Measurements from ENCODE around the gene IFNGR2. TPM values are rescaled to one million over a fixed set of nuclear protein-coding genes. Genes with fewer than 3 reads are reported as not detected.
"Not testable (repeated sequence)": the region's sequence is repeated elsewhere in the genome, so short reads cannot be mapped to it uniquely, and the experiment has no call there.

IFNGR2 gene
- total and polyA plus RNA-seq, 9 donors, result 39.6 to 125 (median 46.7) TPM

DNA sequence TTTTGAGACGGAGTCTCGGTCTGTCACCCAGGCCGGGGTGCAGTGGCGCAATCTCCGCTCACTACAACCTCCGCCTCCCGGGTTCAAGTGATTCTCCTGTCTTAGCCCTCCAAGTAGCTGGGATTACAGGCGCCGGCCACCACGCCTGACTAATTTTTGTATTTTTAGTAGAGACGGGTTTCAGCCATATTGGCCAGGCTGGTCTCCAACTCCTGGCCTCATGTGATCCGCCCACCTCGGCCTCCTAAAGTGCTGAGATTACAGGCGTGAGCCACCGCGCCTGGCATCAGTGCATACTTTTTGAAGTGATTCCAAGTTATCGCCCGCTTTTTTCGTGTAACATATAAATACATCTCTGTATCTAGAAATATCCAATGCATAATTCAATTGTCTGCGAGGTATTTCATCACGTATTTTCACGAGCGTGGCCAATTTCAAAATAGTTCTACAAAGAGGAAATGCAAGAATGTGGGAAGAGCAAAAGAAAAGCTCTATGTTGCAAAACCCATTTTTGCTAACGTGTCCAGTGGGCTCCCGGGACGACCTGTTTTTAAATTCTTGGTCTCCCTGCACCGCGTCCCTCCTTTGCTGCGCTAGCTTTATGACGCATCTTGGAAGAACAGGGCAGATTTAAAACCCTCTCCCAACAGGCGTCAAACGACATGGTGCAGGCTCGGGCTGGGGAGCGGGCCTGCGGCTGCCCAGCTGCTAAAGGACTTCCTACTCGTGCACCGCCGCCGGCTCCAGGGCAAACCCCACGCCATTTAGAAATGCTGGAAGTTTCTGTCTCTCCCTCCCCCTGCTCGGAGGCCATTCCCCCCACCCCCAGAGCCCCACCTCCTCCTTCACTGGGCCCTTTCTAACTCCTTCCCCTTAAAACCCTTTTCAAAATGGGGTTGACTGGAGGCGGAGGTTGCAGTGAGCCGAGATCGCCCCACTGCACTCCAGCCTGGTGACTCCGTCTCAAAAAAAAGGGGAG, 923 bp upstream of the IFNGR2 start:
- Histone ChIP-seq H3K27me3 (no peaks in the 10 kb centered on the region), H3K4me1 (ENCODE audit: insufficient read depth) (peaks cover 9% of the 10 kb centered on the region), H3K36me3 (no peaks in the 10 kb centered on the region), H3K27ac (peak overlapping the region; percentile 70 to 91), H3K9me3 (no peaks in the 10 kb centered on the region), H3K4me3 (peak overlapping the region; percentile 95)
- peak; percentile 46 to 72 (median 61) for DNase-seq
- intact Hi-C loops (cut with DNase I), result no loop called here
- TF ChIP-seq EP300 (IDR thresholded peaks at IDR 0.05) (no peak), POLR2A (IDR thresholded peaks at IDR 0.05) (no peak)
- TF ChIP-seq, protein P1, sequence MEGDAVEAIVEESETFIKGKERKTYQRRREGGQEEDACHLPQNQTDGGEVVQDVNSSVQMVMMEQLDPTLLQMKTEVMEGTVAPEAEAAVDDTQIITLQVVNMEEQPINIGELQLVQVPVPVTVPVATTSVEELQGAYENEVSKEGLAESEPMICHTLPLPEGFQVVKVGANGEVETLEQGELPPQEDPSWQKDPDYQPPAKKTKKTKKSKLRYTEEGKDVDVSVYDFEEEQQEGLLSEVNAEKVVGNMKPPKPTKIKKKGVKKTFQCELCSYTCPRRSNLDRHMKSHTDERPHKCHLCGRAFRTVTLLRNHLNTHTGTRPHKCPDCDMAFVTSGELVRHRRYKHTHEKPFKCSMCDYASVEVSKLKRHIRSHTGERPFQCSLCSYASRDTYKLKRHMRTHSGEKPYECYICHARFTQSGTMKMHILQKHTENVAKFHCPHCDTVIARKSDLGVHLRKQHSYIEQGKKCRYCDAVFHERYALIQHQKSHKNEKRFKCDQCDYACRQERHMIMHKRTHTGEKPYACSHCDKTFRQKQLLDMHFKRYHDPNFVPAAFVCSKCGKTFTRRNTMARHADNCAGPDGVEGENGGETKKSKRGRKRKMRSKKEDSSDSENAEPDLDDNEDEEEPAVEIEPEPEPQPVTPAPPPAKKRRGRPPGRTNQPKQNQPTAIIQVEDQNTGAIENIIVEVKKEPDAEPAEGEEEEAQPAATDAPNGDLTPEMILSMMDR (IDR thresholded peaks at IDR 0.05), result no peak
- WGBS, 3 donors, result 42 to 45% (median 44%) methylated on average over 45 of the region's 45 CpGs

DNA sequence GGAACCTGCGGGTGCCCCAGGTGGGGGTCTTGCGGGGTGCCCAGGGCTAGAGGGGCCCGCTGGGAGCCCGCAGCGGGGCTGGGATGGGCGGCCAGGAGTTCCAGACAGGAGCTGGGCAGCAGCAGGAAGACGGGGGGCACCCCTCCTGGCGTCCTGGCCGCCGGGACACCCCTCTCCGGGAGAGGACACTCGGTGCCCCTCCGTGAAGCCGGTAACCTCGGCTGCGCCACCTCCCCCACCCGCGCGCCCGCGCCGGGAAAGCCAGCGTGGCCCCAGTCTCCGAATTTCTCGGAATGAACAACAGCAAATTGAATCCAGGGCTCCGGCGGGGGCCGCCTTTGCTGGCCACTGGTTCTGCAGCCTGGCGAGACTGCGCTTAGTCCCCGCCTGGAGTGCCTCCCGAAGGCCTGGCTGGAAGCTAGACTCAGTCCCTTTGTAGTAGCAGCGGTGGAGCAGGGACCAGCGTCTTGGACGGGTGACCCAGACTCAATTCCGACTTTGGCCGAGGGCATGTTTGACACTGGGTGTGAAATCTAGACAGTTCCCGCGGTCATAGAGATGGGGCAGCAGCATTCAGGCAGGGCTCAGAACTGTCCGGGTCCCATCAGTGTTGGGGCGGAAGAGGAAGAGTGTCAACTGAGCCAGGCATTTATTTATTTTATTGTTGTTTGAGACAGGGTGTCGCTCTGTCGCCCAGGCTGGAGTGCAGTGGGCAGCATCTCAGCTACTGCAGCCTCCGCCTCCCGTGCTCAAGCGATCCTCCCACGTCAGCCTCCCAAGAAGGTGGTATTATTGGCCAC, 773 bp downstream of the IFNGR2 start:
- TF ChIP-seq, protein P1 (IDR thresholded peaks at IDR 0.05), result no peak
- TF ChIP-seq POLR2A (IDR thresholded peaks at IDR 0.05) (peak; percentile 10), EP300 (IDR thresholded peaks at IDR 0.05) (no peak)
- intact Hi-C loops (cut with DNase I), result no loop called here
- Histone ChIP-seq H3K4me3 (peak overlapping the region; percentile 95), H3K36me3 (no peaks in the 10 kb centered on the region), H3K27ac (peak overlapping the region; percentile 70 to 91), H3K9me3 (no peaks in the 10 kb centered on the region), H3K27me3 (no peaks in the 10 kb centered on the region), H3K4me1 (ENCODE audit: insufficient read depth) (peaks cover 10% of the 10 kb centered on the region)
- 5 to 6% (median 5%) methylated on average over 40 to 47 of the region's 47 CpGs for WGBS, 3 donors
- DNase-seq, result peak; percentile 52 to 78 (median 70)

DNA sequence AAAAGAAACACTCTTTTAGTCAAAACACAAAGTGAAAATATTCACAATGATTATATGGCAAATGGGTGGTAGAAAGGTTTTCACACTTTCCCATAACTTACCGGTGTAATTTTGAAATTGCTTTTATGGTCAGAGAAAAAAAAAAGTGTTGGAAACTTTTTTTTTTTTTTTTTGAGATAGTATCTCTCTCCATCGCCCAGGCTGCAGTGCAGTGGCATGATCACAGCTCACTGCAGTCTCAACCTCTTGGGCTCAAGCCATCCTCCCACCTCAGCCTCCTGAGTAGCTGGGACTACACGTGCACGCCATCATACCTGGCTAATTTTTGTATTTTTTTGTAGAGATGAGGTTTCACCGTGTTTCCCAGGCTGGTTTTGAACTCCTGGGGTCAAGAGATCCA, 3.3 kb downstream of the IFNGR2 start:
- Histone ChIP-seq H3K27ac (no peak overlapping the region), H3K9me3 (no peaks in the 10 kb centered on the region), H3K36me3 (no peaks in the 10 kb centered on the region), H3K4me1 (ENCODE audit: insufficient read depth) (peaks cover 10% of the 10 kb centered on the region), H3K27me3 (no peaks in the 10 kb centered on the region), H3K4me3 (no peak overlapping the region)
- no peak for DNase-seq
- 41 to 58% (median 42%) methylated on average over 5 of the region's 5 CpGs for WGBS, 3 donors
- TF ChIP-seq, protein P1 (IDR thresholded peaks at IDR 0.05), result no peak
- TF ChIP-seq EP300 (IDR thresholded peaks at IDR 0.05), result no peak
- no peak for TF ChIP-seq POLR2A (IDR thresholded peaks at IDR 0.05)
- intact Hi-C loops (cut with DNase I), result no loop called here

DNA sequence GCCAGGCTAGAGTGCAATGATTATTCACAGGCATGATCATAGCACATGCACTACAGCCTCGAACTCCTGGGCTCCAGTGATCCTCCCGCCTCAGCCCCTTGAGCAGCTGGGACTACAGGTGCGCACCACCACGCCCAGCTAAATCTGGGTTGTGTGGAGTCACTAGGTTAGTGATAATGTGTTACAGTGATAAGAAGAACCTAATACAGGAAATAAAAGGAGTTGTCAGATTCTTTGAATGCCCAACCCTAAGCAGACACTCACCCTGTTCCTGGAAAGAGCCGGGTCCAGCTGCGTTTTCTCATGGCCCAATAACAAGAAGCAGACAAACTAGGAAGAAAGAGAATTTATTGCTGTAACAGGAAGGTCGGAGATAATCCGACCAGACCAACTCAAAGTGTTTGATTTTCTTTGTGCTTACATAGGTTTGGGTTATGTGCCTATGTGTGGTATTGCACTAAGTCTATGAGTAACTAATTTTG, 8.8 kb downstream of the IFNGR2 start:
- TF ChIP-seq, protein P1 (IDR thresholded peaks at IDR 0.05), result no peak
- TF ChIP-seq EP300 (IDR thresholded peaks at IDR 0.05) (no peak), POLR2A (IDR thresholded peaks at IDR 0.05) (no peak)
- WGBS, 3 donors, result 37 to 45% (median 41%) methylated on average over 8 of the region's 8 CpGs
- intact Hi-C loops (cut with DNase I), result no loop called here
- DNase-seq, result peak in 3 of 5 donors; percentile 36 to 47 (median 36)
- peaks cover 6% of the 10 kb centered on the region for H3K4me1 ChIP-seq (ENCODE audit: insufficient read depth)
- H3K4me3 ChIP-seq, result no peak overlapping the region
- H3K27ac ChIP-seq, result no peak overlapping the region
- H3K36me3 ChIP-seq, result no peaks in the 10 kb centered on the region
- H3K27me3 ChIP-seq, result no peaks in the 10 kb centered on the region
- H3K9me3 ChIP-seq, result no peaks in the 10 kb centered on the region

DNA sequence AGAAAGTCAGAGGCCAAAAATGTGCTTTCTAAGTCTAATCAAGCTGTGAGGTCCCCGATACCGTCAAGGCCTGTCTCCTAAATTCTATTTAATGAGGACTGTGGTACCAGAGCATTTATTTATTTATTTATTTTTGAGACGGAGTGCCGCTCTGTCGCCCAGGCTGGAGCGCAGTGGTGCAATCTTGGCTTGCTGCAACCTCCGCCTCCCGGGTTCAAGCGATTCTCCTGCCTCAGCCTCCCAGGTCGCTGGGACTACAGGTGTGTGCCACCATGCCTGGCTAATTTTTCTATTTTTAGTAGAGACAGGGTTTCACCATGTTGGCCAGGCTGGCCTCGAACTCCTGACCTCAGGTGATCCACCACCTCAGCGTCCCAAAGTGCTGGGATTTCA, 9.2 kb downstream of the IFNGR2 start:
- H3K9me3 ChIP-seq; H3K4me3 ChIP-seq; DNase-seq; intact Hi-C loops (cut with DNase I); H3K4me1 ChIP-seq (ENCODE audit: insufficient read depth); H3K36me3 ChIP-seq; H3K27me3 ChIP-seq; H3K27ac ChIP-seq: not testable (repeated sequence)
- WGBS, 3 donors, result 61 to 62% (median 62%) methylated on average over 12 of the region's 12 CpGs

Data from ovary (tissue), 9 donors.